GM18909 (cell line): ENCODE results near the gene ZSCAN5B.
"Not testable (repeated sequence)": the region's sequence is repeated elsewhere in the genome, so short reads cannot be mapped to it uniquely, and the experiment has no call there.

Experiments
- ATAC-seq: cut with Tn5 transposase; IDR thresholded peaks from one replicate; pipeline ENCODE4 v1.9.1; 2021; ENCODE audit warnings: mild to moderate bottlenecking; ENCODE audit not compliant: unreplicated experiment, poor library complexity

The ZSCAN5B gene

GRCh38 chr19:56177564-56178243, 19.9 kb downstream of the ZSCAN5B start:
- ATAC-seq: no peak

DNA sequence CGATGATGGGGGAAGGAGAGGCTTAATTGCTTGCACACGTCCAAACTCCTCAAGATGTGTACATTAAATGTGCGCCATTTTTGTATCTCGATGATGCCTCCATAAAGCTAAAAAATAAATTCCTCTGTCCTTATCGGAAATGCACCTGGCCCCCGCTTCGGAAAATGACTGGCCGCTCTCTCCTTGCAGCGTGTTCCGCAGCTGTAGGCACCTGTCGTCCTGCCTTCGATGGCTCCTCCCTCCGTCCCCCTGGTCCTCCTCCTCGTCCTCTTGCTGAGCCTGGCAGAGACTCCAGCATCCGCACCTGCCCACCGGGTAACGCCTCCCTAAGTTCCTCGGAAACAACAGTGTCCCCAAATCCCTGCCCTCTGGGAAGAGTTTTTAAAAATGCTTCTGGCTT, 20.7 kb downstream of the ZSCAN5B start:
- ATAC-seq: no peak

DNA sequence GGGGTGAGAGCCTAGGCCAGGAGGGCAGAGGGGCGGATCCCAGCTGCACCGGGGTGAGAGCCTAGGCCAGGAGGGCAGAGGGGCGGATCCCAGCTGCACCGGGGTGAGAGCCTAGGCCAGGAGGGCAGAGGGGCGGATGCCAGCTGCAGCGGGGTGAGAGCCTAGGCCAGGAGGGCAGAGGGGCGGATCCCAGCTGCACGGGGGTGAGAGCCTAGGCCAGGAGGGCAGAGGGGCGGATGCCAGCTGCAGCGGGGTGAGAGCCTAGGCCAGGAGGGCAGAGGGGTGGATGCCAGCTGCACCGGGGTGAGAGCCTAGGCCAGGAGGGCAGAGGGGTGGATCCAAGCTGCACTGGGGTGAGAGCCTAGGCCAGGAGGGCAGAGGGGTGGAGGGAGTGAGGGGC, 21.3 kb downstream of the ZSCAN5B start:
- ATAC-seq: not testable (repeated sequence)

GRCh38 chr19:56175861-56176307, 21.7 kb downstream of the ZSCAN5B start, which contains the start of gene GALP:
Gene GALP, plus strand, starts transcription at chr19:56176008. Its CDS starts 1,101 bp downstream, at chr19:56177109.
- ATAC-seq: not testable (repeated sequence)

DNA sequence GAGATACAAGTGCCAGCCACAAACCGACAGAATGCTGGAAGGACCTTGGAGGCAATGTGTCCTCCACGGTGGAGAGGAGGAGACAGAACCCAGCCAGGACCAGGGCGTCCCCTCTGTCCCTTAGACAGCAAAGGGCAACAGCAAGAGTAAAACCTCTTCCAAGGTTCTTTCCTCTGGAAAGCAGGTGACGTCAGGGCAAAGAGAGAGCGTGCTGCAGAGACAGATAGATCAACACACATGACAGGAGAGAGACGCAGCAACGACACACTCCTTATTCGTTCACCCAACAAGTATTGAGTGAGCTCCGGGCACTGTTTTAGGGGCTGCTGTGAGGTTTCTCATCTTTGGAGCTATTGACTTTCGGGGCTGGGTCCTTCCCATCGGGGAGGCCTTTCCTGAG, 23.0 kb downstream of the ZSCAN5B start:
- ATAC-seq: no peak

DNA sequence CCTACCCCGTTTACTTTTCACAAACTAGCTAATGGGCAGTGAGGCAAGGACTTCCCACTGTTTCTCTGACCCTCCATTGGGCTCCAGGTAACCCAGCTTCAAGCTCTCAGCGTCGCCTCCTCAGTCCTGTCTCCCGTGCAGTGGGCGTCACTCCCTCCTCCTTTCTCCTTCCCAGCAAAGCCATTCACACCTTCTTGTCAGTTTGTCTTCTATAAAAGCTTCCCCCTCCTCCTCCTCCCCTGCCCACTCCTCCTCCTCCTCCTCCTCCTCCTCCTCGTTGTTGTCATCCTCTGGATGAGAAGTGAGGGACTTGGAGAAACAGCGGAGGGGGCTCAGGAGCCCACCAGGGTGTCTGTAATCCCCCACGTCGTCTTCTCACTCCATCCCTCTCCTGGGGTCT, 23.5 kb downstream of the ZSCAN5B start:
- ATAC-seq: no peak

GRCh38 chr19:56170261-56170660, 27.3 kb downstream of the ZSCAN5B start:
- no peak for ATAC-seq

GRCh38 chr19:56167064-56167578, 30.5 kb downstream of the ZSCAN5B start:
- ATAC-seq: no peak

GRCh38 chr19:56163097-56163496, 34.5 kb downstream of the ZSCAN5B start:
- no peak for ATAC-seq

DNA sequence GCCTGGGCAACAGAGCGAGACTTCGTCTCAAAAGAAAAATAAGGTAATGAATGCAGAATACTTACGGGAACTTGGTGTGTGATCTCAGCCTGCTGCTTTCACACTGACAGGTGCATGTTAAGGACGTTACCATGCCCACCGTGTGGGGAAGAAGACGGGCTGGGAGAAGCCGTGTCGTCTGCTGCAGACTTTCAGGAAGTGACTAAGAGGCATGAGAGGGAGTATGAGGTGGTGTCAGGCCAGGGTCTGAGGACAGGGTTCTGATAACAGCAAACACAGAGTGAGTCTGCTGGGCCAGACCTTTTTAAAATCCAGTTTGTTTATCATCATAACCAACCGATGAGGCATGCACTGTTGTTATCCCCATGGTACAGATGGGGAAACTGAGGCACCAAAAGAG, 35.3 kb downstream of the ZSCAN5B start:
- no peak for ATAC-seq

DNA sequence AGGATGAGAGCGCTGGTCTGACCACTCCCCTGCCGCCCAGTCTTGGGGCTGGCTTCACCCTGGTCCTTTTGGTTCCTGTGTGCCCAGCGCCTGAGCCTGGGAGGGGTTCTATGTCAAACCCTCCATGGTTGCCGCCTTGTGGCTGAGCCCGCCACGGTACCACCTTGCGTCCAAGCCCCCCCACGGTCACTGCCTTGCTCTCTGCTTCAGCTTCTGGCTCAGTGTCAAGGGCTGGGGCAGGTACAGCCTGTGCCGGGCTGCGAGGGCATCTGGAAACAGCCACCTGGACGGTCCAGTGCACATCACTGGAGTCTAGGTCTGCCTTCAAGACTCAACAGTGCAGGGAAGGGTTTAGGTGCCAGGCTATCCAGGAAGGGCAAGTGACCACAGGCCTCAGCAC, 36.0 kb downstream of the ZSCAN5B start:
- ATAC-seq: no peak

- ATAC-seq: no peak
Observed at GRCh38 chr19:56159622-56160271, 37.8 kb downstream of the ZSCAN5B start.

- ATAC-seq: no peak
Observed at GRCh38 chr19:56159009-56159559, 38.5 kb downstream of the ZSCAN5B start.

DNA sequence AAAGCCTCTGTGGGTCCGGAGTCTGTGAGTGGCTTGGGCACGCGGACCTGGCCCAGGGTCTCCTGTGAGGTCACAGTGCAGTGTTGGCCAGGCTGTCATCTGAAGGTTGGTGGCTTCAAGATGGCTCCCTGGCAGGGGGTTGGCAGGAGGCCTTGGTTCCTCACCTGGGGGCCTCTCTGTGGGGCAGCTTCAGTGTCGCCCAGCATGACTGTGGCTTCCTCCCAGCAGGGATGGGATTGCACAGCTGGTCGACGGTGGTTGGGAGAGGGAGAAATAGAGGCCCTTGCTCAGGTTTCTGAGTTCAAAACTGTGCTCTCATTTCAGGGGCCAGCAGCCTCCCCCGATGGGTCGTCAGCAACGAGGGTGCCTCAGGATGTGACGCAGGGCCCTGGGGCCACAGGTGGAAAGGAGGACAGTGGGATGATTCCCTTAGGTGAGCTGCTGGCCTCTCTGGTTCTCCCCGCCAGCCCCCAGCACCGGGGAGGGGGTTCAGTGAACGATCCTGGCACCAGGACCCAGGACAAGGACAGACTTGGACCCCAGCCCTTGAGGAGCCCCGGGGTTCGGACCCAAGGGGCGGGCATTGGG, 39.3 kb downstream of the ZSCAN5B start:
- ATAC-seq: no peak

GRCh38 chr19:56156768-56157167, 40.8 kb downstream of the ZSCAN5B start:
- no peak for ATAC-seq

DNA sequence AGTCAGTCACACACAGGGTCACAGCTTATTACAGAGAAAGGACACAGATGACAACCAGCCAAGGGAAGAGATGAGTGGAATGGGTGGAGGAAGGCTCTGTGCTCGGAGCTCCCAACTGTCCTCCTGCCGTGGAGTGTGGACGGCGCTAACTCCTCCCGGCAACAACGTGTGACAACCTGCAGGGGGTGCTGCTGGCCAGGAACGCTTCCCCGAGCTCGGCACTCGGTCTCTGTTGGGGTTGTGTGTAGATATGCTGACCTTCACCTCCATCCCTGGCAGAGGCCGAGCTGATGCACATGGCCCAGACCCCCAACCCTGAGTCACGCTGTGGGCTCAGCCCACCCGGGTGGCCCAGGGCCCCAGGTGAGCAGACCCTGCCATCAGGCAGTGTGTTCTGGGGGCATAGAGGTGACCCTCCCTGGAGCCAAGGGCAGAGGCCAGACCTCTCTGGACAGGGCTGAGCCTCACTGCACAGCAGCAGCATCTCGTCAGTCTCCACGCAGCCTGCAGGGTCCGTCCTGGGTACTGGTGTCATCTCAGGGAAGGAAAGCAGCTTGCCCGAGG, 42.4 kb downstream of the ZSCAN5B start:
- ATAC-seq: no peak

- no peak for ATAC-seq
Observed at GRCh38 chr19:56153507-56153906, 44.1 kb downstream of the ZSCAN5B start.

GRCh38 chr19:56152644-56153043, 44.9 kb downstream of the ZSCAN5B start:
- ATAC-seq: no peak

DNA sequence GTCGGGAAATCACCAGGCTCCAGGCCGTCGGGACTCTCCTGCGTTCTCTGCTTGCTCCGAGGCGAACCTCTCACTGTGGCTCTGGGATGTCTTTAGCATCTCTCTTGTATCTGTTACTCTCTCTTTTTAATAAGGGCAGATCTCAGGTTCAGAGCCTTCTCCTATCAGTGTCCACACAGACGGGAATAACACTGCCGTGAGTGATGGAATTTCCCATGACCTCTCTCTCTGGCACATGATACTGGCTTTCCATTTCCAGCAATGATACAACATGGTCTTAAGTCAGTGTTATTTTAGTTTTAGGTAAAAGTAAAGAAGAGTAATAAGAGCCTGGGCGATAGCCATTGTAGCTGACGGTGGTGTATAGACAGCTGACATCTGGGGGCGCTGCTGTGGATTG, 47.2 kb downstream of the ZSCAN5B start:
- ATAC-seq: no peak

GRCh38 chr19:56149656-56150038, 47.9 kb downstream of the ZSCAN5B start:
- no peak for ATAC-seq
